GM23338 (cell line): ENCODE data around the gene JAG2. TPM values are rescaled to one million over a fixed set of nuclear protein-coding genes. Genes with fewer than 3 reads are reported as not detected.

ENCODE experiments used
- ATAC-seq: fragments of 200-7000 bp; cut with Tn5 transposase; 3 replicates; pipeline ENCODE4 v1.9.1; 2020
- DNase-seq: peaks from one replicate; pipeline ENCODE4 v3.0.0-alpha.2; 2015; ENCODE audit warnings: low spot score
- H2AFZ ChIP-seq: fragments of 200-600 bp; sonication (generic); 2 replicates; pipeline ENCODE4 v1.8.0; 2016; ENCODE audit warnings: antibody characterized with exemption, mild to moderate bottlenecking, moderate library complexity
- H3F3A ChIP-seq: fragments of 200-600 bp; sonication (generic); replicated peaks from 2 replicates; pipeline ENCODE4 v1.8.0; 2017; ENCODE audit warnings: antibody characterized with exemption, mixed run types, low read depth
- H3K27ac ChIP-seq: fragments of 200-600 bp; sonication (generic); 2 replicates; pipeline ENCODE4 v1.6.1; 2016; ENCODE audit warnings: low read depth
- H3K27me3 ChIP-seq: fragments of 200-600 bp; sonication (generic); 2 replicates; pipeline ENCODE4 v1.8.0; 2016; ENCODE audit warnings: mild to moderate bottlenecking, mixed run types, moderate library complexity; ENCODE audit not compliant: insufficient read depth
- H3K36me3 ChIP-seq: fragments of 200-600 bp; sonication (generic); 2 replicates; pipeline ENCODE4 v1.8.0; 2016; ENCODE audit warnings: mild to moderate bottlenecking; ENCODE audit not compliant: insufficient read depth
- H3K4me1 ChIP-seq: fragments of 200-600 bp; sonication (generic); 2 replicates; pipeline ENCODE4 v1.8.0; 2016; ENCODE audit warnings: mild to moderate bottlenecking, moderate library complexity; ENCODE audit not compliant: insufficient read depth
- H3K4me2 ChIP-seq: fragments of 200-600 bp; sonication (generic); 2 replicates; pipeline ENCODE4 v1.7.1; 2017; ENCODE audit warnings: mixed run types
- H3K4me3 ChIP-seq: fragments of 200-600 bp; sonication (generic); 2 replicates; pipeline ENCODE4 v1.6.1; 2016; ENCODE audit warnings: mixed run types
- H3K79me2 ChIP-seq: fragments of 200-600 bp; sonication (generic); replicated peaks from 2 replicates; pipeline ENCODE4 v1.8.0; 2017; ENCODE audit warnings: mild to moderate bottlenecking; ENCODE audit not compliant: insufficient read depth
- H3K9me2 ChIP-seq: fragments of 200-600 bp; sonication (generic); 2 replicates; pipeline ENCODE4 v1.8.0; 2017; ENCODE audit not compliant: insufficient read depth
- H4K20me1 ChIP-seq: fragments of 200-600 bp; sonication (generic); replicated peaks from 2 replicates; pipeline ENCODE4 v1.8.0; 2017; ENCODE audit warnings: mild to moderate bottlenecking; ENCODE audit not compliant: insufficient read depth
- H3K27ac Mint-ChIP-seq: 2 replicates; pipeline ENCODE4 v1.8.0; 2020; ENCODE audit warnings: inconsistent platforms, mild to moderate bottlenecking, moderate library complexity, mixed read lengths
- H3K27me3 Mint-ChIP-seq: 3 replicates; pipeline ENCODE4 v1.8.0; 2022; ENCODE audit warnings: low read depth, mild to moderate bottlenecking, moderate library complexity, mixed read lengths, inconsistent platforms; ENCODE audit not compliant: insufficient read depth, poor library complexity
- H3K36me3 Mint-ChIP-seq: 3 replicates; pipeline ENCODE4 v1.8.0; 2021; ENCODE audit warnings: low read depth, mild to moderate bottlenecking, inconsistent platforms, moderate library complexity, mixed read lengths
- H3K4me1 Mint-ChIP-seq: 3 replicates; pipeline ENCODE4 v1.8.0; 2020; ENCODE audit warnings: mild to moderate bottlenecking, inconsistent platforms, mixed read lengths
- H3K4me3 Mint-ChIP-seq: 3 replicates; pipeline ENCODE4 v1.8.0; 2021; ENCODE audit warnings: moderate library complexity, mild to moderate bottlenecking, inconsistent platforms, mixed read lengths
- H3K9me3 Mint-ChIP-seq: 3 replicates; pipeline ENCODE4 v1.8.0; 2020; ENCODE audit warnings: moderate library complexity, mild to moderate bottlenecking, inconsistent platforms, mixed read lengths
- CREB1 ChIP-seq: fragments of 250-450 bp; sonication (Bioruptor Pico); IDR thresholded peaks from 2 replicates; pipeline ENCODE4 v1.5.0; 2020; ENCODE audit warnings: low read depth, mild to moderate bottlenecking, moderate library complexity
- EZH2 ChIP-seq: fragments of 200-600 bp; sonication (generic); IDR thresholded peaks from one replicate; pipeline ENCODE4 v1.8.0; 2017; ENCODE audit warnings: antibody characterized with exemption, mild to moderate bottlenecking, low read depth; ENCODE audit not compliant: unreplicated experiment
- NANOG ChIP-seq: IDR thresholded peaks from 2 replicates; pipeline ENCODE4 v1.6.1; 2016; ENCODE audit warnings: antibody characterized with exemption, borderline replicate concordance
- POLR2AphosphoS5 ChIP-seq: IDR thresholded peaks from 2 replicates; pipeline ENCODE4 v1.6.1; 2016; ENCODE audit warnings: antibody characterized with exemption, low read depth
- STAT1 ChIP-seq: IDR thresholded peaks from one replicate; pipeline ENCODE4 v1.6.1; 2016; ENCODE audit warnings: antibody characterized with exemption; ENCODE audit not compliant: unreplicated experiment
- polyA plus RNA-seq: library from polyadenylated mRNA; unstranded; fragments of >200 nt; fragmentation: Nextera tagmentation; extraction: Ambion mirVana; gene quantifications from 2 replicates; pipeline ENCODE4 v1.2.1, GENCODE V29; 2016
- total RNA-seq: library from RNA; depleted of rRNA; stranded (reverse); fragments of >200 nt; shearing (Covaris generic); gene quantifications from 2 replicates; pipeline ENCODE4 v1.2.3, GENCODE V29; 2014
- TF ChIP-seq, protein P1 (sequence below): IDR thresholded peaks from one replicate; pipeline ENCODE4 v1.6.1; 2018; ENCODE audit warnings: antibody characterized with exemption; ENCODE audit not compliant: unreplicated experiment
- TF ChIP-seq, protein P2 (sequence below): IDR thresholded peaks from 2 replicates; pipeline ENCODE4 v1.6.1; 2016; ENCODE audit warnings: antibody characterized with exemption
- TF ChIP-seq, protein P3 (sequence below): fragments of 250-450 bp; sonication (Bioruptor Pico); IDR thresholded peaks from 2 replicates; pipeline ENCODE4 v1.5.0; 2020; ENCODE audit warnings: mild to moderate bottlenecking, moderate library complexity

JAG2 gene
- total and polyA plus RNA-seq, 2 experiments from 2014 or later, result 1.9 to 10.3 TPM

DNA sequence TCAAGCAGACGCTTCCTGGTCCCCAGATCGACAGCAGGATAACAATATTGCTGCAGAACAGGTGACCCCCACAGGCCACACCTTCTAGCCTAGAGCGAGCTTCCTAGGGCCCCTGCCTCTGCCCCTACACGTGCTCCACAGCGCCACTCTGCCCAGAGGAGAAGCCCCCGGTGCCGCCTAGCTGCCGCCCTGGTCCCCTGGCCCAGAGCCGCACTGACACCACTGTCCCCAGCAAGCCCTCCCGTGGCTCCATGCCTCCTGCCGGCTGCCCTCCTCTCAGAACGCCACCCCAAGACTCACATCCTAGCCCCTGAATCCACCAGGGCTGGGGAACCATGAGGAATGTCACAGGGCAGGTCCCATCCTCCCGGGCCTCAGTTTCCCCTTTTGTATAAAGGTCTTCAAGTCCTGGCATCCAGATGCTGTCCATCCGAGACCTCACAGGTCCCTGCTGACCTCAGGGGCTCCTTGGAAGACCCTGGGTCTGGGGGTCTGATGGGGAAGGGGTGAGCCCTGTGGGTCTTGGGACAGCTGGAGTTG lies 31.0 kb downstream of the JAG2 start:
- no peak for DNase-seq
- Histone ChIP-seq H3K79me2 (no peaks in the 10 kb centered on the region), H3F3A (no peaks in the 10 kb centered on the region), H3K27me3 (no peaks in the 10 kb centered on the region), H3K4me3 (no peak overlapping the region), H3K4me2 (no peak overlapping the region), H4K20me1 (no peaks in the 10 kb centered on the region), H3K9me2 (no peaks in the 10 kb centered on the region), H3K27ac (no peak overlapping the region), H3K4me1 (no peaks in the 10 kb centered on the region), H2AFZ (peak overlapping the region; percentile 66; the same call in 1 of the 2 replicates), H3K36me3 (no peaks in the 10 kb centered on the region)
- no peak overlapping the region for H3K27ac Mint-ChIP-seq
- peak; percentile 64 for ATAC-seq
- peaks cover 23% of the 10 kb centered on the region for H3K9me3 Mint-ChIP-seq
- H3K4me3 Mint-ChIP-seq, result no peak overlapping the region
- H3K27me3 Mint-ChIP-seq, result peaks cover 9% of the 10 kb centered on the region
- H3K4me1 Mint-ChIP-seq, result no peaks in the 10 kb centered on the region; the same call in 2 of the 3 replicates
- H3K36me3 Mint-ChIP-seq, result peaks cover 9% of the 10 kb centered on the region; the same call in 2 of the 3 replicates
- TF ChIP-seq CREB1 (CRISPR knock-in tag), result no peak
- TF ChIP-seq, protein P1, sequence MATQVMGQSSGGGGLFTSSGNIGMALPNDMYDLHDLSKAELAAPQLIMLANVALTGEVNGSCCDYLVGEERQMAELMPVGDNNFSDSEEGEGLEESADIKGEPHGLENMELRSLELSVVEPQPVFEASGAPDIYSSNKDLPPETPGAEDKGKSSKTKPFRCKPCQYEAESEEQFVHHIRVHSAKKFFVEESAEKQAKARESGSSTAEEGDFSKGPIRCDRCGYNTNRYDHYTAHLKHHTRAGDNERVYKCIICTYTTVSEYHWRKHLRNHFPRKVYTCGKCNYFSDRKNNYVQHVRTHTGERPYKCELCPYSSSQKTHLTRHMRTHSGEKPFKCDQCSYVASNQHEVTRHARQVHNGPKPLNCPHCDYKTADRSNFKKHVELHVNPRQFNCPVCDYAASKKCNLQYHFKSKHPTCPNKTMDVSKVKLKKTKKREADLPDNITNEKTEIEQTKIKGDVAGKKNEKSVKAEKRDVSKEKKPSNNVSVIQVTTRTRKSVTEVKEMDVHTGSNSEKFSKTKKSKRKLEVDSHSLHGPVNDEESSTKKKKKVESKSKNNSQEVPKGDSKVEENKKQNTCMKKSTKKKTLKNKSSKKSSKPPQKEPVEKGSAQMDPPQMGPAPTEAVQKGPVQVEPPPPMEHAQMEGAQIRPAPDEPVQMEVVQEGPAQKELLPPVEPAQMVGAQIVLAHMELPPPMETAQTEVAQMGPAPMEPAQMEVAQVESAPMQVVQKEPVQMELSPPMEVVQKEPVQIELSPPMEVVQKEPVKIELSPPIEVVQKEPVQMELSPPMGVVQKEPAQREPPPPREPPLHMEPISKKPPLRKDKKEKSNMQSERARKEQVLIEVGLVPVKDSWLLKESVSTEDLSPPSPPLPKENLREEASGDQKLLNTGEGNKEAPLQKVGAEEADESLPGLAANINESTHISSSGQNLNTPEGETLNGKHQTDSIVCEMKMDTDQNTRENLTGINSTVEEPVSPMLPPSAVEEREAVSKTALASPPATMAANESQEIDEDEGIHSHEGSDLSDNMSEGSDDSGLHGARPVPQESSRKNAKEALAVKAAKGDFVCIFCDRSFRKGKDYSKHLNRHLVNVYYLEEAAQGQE, result no peak
- no peak for TF ChIP-seq POLR2AphosphoS5
- TF ChIP-seq EZH2, result no peak
- TF ChIP-seq, protein P2, sequence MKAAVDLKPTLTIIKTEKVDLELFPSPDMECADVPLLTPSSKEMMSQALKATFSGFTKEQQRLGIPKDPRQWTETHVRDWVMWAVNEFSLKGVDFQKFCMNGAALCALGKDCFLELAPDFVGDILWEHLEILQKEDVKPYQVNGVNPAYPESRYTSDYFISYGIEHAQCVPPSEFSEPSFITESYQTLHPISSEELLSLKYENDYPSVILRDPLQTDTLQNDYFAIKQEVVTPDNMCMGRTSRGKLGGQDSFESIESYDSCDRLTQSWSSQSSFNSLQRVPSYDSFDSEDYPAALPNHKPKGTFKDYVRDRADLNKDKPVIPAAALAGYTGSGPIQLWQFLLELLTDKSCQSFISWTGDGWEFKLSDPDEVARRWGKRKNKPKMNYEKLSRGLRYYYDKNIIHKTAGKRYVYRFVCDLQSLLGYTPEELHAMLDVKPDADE, result no peak
- TF ChIP-seq NANOG, result no peak
- TF ChIP-seq, protein P3, sequence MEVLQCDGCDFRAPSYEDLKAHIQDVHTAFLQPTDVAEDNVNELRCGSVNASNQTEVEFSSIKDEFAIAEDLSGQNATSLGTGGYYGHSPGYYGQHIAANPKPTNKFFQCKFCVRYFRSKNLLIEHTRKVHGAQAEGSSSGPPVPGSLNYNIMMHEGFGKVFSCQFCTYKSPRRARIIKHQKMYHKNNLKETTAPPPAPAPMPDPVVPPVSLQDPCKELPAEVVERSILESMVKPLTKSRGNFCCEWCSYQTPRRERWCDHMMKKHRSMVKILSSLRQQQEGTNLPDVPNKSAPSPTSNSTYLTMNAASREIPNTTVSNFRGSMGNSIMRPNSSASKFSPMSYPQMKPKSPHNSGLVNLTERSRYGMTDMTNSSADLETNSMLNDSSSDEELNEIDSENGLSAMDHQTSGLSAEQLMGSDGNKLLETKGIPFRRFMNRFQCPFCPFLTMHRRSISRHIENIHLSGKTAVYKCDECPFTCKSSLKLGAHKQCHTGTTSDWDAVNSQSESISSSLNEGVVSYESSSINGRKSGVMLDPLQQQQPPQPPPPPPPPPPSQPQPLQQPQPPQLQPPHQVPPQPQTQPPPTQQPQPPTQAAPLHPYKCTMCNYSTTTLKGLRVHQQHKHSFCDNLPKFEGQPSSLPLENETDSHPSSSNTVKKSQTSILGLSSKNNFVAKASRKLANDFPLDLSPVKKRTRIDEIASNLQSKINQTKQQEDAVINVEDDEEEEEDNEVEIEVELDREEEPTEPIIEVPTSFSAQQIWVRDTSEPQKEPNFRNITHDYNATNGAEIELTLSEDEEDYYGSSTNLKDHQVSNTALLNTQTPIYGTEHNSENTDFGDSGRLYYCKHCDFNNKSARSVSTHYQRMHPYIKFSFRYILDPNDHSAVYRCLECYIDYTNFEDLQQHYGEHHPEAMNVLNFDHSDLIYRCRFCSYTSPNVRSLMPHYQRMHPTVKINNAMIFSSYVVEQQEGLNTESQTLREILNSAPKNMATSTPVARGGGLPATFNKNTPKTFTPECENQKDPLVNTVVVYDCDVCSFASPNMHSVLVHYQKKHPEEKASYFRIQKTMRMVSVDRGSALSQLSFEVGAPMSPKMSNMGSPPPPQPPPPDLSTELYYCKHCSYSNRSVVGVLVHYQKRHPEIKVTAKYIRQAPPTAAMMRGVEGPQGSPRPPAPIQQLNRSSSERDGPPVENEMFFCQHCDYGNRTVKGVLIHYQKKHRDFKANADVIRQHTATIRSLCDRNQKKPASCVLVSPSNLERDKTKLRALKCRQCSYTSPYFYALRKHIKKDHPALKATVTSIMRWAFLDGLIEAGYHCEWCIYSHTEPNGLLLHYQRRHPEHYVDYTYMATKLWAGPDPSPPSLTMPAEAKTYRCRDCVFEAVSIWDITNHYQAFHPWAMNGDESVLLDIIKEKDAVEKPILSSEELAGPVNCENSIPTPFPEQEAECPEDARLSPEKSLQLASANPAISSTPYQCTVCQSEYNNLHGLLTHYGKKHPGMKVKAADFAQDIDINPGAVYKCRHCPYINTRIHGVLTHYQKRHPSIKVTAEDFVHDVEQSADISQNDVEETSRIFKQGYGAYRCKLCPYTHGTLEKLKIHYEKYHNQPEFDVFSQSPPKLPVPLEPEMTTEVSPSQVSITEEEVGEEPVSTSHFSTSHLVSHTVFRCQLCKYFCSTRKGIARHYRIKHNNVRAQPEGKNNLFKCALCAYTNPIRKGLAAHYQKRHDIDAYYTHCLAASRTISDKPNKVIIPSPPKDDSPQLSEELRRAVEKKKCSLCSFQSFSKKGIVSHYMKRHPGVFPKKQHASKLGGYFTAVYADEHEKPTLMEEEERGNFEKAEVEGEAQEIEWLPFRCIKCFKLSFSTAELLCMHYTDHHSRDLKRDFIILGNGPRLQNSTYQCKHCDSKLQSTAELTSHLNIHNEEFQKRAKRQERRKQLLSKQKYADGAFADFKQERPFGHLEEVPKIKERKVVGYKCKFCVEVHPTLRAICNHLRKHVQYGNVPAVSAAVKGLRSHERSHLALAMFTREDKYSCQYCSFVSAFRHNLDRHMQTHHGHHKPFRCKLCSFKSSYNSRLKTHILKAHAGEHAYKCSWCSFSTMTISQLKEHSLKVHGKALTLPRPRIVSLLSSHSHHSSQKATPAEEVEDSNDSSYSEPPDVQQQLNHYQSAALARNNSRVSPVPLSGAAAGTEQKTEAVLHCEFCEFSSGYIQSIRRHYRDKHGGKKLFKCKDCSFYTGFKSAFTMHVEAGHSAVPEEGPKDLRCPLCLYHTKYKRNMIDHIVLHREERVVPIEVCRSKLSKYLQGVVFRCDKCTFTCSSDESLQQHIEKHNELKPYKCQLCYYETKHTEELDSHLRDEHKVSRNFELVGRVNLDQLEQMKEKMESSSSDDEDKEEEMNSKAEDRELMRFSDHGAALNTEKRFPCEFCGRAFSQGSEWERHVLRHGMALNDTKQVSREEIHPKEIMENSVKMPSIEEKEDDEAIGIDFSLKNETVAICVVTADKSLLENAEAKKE, result no peak
- no peak for TF ChIP-seq STAT1
